ENCODE data around the gene PCDHGB4. TPM values are rescaled to one million over a fixed set of nuclear protein-coding genes. Genes with fewer than 3 reads are reported as not detected.
"Not testable (repeated sequence)": the region's sequence is repeated elsewhere in the genome, so short reads cannot be mapped to it uniquely, and the experiment has no call there.

Gene PCDHGB4
- 1 to 10 TPM; 4.9 to 6.2 (median 6.2) TPM for polyA plus RNA-seq (ENCODE audit: insufficient read length in 3 of 3)
- long read RNA-seq, donor 1, full-length matches to known transcripts: 2 of 2 reads
- long read RNA-seq, donor 1, partial matches to known transcripts: 0 of 2 reads
- long read RNA-seq, donor 1, other reads (novel, unspliced or antisense): 0 of 2 reads
- long read RNA-seq, donor 2, full-length matches to known transcripts: 1 of 1 reads
- long read RNA-seq, donor 2, partial matches to known transcripts: 0 of 1 reads
- long read RNA-seq, donor 2, other reads (novel, unspliced or antisense): 0 of 1 reads
- long read RNA-seq, donor 3, full-length matches to known transcripts: 3 of 3 reads
- long read RNA-seq, donor 3, partial matches to known transcripts: 0 of 3 reads
- long read RNA-seq, donor 3, other reads (novel, unspliced or antisense): 0 of 3 reads
- long read RNA-seq, donor 4, full-length matches to known transcripts: 1 of 1 reads
- long read RNA-seq, donor 4, partial matches to known transcripts: 0 of 1 reads
- long read RNA-seq, donor 4, other reads (novel, unspliced or antisense): 0 of 1 reads
- long read RNA-seq, donor 5, full-length matches to known transcripts: 3 of 3 reads
- long read RNA-seq, donor 5, partial matches to known transcripts: 0 of 3 reads
- long read RNA-seq, donor 5, other reads (novel, unspliced or antisense): 0 of 3 reads
- long read RNA-seq, donor 6, full-length matches to known transcripts: 1 of 1 reads
- long read RNA-seq, donor 6, partial matches to known transcripts: 0 of 1 reads
- long read RNA-seq, donor 6, other reads (novel, unspliced or antisense): 0 of 1 reads
- long read RNA-seq, donor 7, full-length matches to known transcripts: 3 of 3 reads
- long read RNA-seq, donor 7, partial matches to known transcripts: 0 of 3 reads
- long read RNA-seq, donor 7, other reads (novel, unspliced or antisense): 0 of 3 reads
- long read RNA-seq, donor 8, full-length matches to known transcripts: 2 of 2 reads
- long read RNA-seq, donor 8, partial matches to known transcripts: 0 of 2 reads
- long read RNA-seq, donor 8, other reads (novel, unspliced or antisense): 0 of 2 reads
- long read RNA-seq, donor 9, full-length matches to known transcripts: 1 of 1 reads
- long read RNA-seq, donor 9, partial matches to known transcripts: 0 of 1 reads
- long read RNA-seq, donor 9, other reads (novel, unspliced or antisense): 0 of 1 reads
- long read RNA-seq, donor 10, full-length matches to known transcripts: 4 of 4 reads
- long read RNA-seq, donor 10, partial matches to known transcripts: 0 of 4 reads
- long read RNA-seq, donor 10, other reads (novel, unspliced or antisense): 0 of 4 reads
- long read RNA-seq, donor 11, full-length matches to known transcripts: 5 of 5 reads
- long read RNA-seq, donor 11, partial matches to known transcripts: 0 of 5 reads
- long read RNA-seq, donor 11, other reads (novel, unspliced or antisense): 0 of 5 reads
- long read RNA-seq, donor 12, full-length matches to known transcripts: 3 of 3 reads
- long read RNA-seq, donor 12, partial matches to known transcripts: 0 of 3 reads
- long read RNA-seq, donor 12, other reads (novel, unspliced or antisense): 0 of 3 reads
- long read RNA-seq, donor 13, full-length matches to known transcripts: 1 of 1 reads
- long read RNA-seq, donor 13, partial matches to known transcripts: 0 of 1 reads
- long read RNA-seq, donor 13, other reads (novel, unspliced or antisense): 0 of 1 reads
- long read RNA-seq, donor 14, full-length matches to known transcripts: 7 of 7 reads
- long read RNA-seq, donor 14, partial matches to known transcripts: 0 of 7 reads
- long read RNA-seq, donor 14, other reads (novel, unspliced or antisense): 0 of 7 reads
- long read RNA-seq, donor 15, full-length matches to known transcripts: 1 of 1 reads
- long read RNA-seq, donor 15, partial matches to known transcripts: 0 of 1 reads
- long read RNA-seq, donor 15, other reads (novel, unspliced or antisense): 0 of 1 reads
- long read RNA-seq, donor 16, full-length matches to known transcripts: 3 of 3 reads
- long read RNA-seq, donor 16, partial matches to known transcripts: 0 of 3 reads
- long read RNA-seq, donor 16, other reads (novel, unspliced or antisense): 0 of 3 reads

GRCh38 chr5:141387557-141388311 lies at the start of gene PCDHGB4:
Gene PCDHGB4, plus strand, starts transcription at chr5:141387698. Its CDS starts 187 bp downstream, at chr5:141387885.
- not testable (repeated sequence) for DNase-seq

GRCh38 chr5:141338538-141339306 lies 48.8 kb upstream of the PCDHGB4 start, which contains the start of gene PCDHGA2:
Gene PCDHGA2, plus strand, starts transcription at chr5:141338760.
- peak; percentile 58 for DNase-seq

- DNase-seq: not testable (repeated sequence)
Observed at GRCh38 chr5:141340781-141341354, 46.6 kb upstream of the PCDHGB4 start.

GRCh38 chr5:141342773-141343172 lies 44.7 kb upstream of the PCDHGB4 start:
- DNase-seq: no peak

GRCh38 chr5:141343242-141343952 lies 44.1 kb upstream of the PCDHGB4 start, which contains the start of gene PCDHGA3:
Gene PCDHGA3, plus strand, starts transcription at chr5:141343829. Its CDS starts 205 bp downstream, at chr5:141344034.
- no peak for DNase-seq

GRCh38 chr5:141343953-141344463 lies 43.5 kb upstream of the PCDHGB4 start:
- DNase-seq: no peak

- DNase-seq: no peak
Observed at GRCh38 chr5:141345327-141345726, 42.2 kb upstream of the PCDHGB4 start.

- not testable (repeated sequence) for DNase-seq
Observed at GRCh38 chr5:141346017-141346416, 41.5 kb upstream of the PCDHGB4 start.

GRCh38 chr5:141349917-141350619 lies 37.4 kb upstream of the PCDHGB4 start, which contains the start of gene PCDHGB1:
Gene PCDHGB1, plus strand, starts transcription at chr5:141350099. Its CDS starts 162 bp downstream, at chr5:141350261.
- DNase-seq: no peak

GRCh38 chr5:141351591-141351990 lies 35.9 kb upstream of the PCDHGB4 start:
- DNase-seq: no peak

GRCh38 chr5:141354900-141355469 lies 32.5 kb upstream of the PCDHGB4 start, which contains the start of gene PCDHGA4:
Gene PCDHGA4, plus strand, starts transcription at chr5:141355021. Its CDS starts 87 bp downstream, at chr5:141355108.
- DNase-seq: no peak

- DNase-seq: no peak
Observed at GRCh38 chr5:141355641-141356040, 31.9 kb upstream of the PCDHGB4 start.

GRCh38 chr5:141356133-141356532 lies 31.4 kb upstream of the PCDHGB4 start:
- no peak for DNase-seq

- DNase-seq: no peak
Observed at GRCh38 chr5:141356950-141357349, 30.5 kb upstream of the PCDHGB4 start.

GRCh38 chr5:141359790-141360426 lies 27.6 kb upstream of the PCDHGB4 start, which contains the start of gene PCDHGB2:
Gene PCDHGB2, plus strand, starts transcription at chr5:141359994. Its CDS starts 142 bp downstream, at chr5:141360136.
- no peak for DNase-seq
